Small intestine (tissue), 7 donors: ENCODE measurements around the gene GRK5. TPM values are rescaled to one million over a fixed set of nuclear protein-coding genes. Genes with fewer than 3 reads are reported as not detected.
A peak's percentile ranks its signal among the peaks of the same experiment; 100 is the strongest.
"Not testable (repeated sequence)": the region's sequence is repeated elsewhere in the genome, so short reads cannot be mapped to it uniquely, and the experiment has no call there.

ENCODE experiments used
- DNase-seq, 2 donors: peaks; one replicate each; pipeline versions ENCODE4 v3.0.0 to v3.0.0-alpha.2; 2013
- FAIRE-seq: peaks from 2 replicates; lab custom pipeline; 2012; peaks lifted over from hg19 to GRCh38; lab: Jason Lieb, UNC
- H3K27ac ChIP-seq, 3 donors: one replicate each; pipeline ENCODE4 v1.5.1; 2013; ENCODE audit warnings: low read length in 2 of 3, mild to moderate bottlenecking in 2 of 3, control low read depth in 1 of 3, inconsistent platforms in 1 of 3, low read depth in 1 of 3, moderate library complexity in 1 of 3
- H3K27me3 ChIP-seq, 3 donors: one replicate each; pipeline ENCODE4 v1.6.1; 2013; ENCODE audit warnings: low read length in 3 of 3, inconsistent platforms in 1 of 3; ENCODE audit not compliant: control insufficient read depth in 3 of 3, insufficient read depth in 3 of 3
- H3K36me3 ChIP-seq, 3 donors: one replicate each; pipeline ENCODE4 v1.6.1; 2013; ENCODE audit warnings: low read length in 3 of 3, inconsistent platforms in 1 of 3, low read depth in 1 of 3, mild to moderate bottlenecking in 1 of 3, moderate library complexity in 1 of 3; ENCODE audit not compliant: control insufficient read depth in 3 of 3, insufficient read depth in 2 of 3
- H3K4me1 ChIP-seq, 3 donors: one replicate each; pipeline ENCODE4 v1.6.1; 2013; ENCODE audit warnings: low read length in 2 of 3, inconsistent platforms in 1 of 3, low read depth in 1 of 3, mild to moderate bottlenecking in 1 of 3, moderate library complexity in 1 of 3; ENCODE audit not compliant: control insufficient read depth in 3 of 3, insufficient read depth in 2 of 3
- H3K4me3 ChIP-seq, 3 donors: one replicate each; pipeline ENCODE4 v1.5.1; 2013; ENCODE audit warnings: low read length in 3 of 3, control low read depth in 1 of 3, inconsistent platforms in 1 of 3, low read depth in 1 of 3, mild to moderate bottlenecking in 1 of 3, moderate library complexity in 1 of 3
- H3K9me3 ChIP-seq, 2 donors: one replicate each; pipeline ENCODE4 v1.6.1; 2013; ENCODE audit warnings: low read depth in 1 of 2, low read length in 1 of 2; ENCODE audit not compliant: control insufficient read depth in 2 of 2, insufficient read depth in 1 of 2
- WGBS, 3 donors: extraction: QIAGEN DNeasy Blood & Tissue Kit; methylation state at CpG; one replicate each; pipeline ENCODE4 v1.1.7; 2013; 5-methylcytosine and 5-hydroxymethylcytosine counted together
- polyA plus RNA-seq, 4 donors: library from polyadenylated mRNA; stranded (reverse) in 3 of 4; unstranded in 1 of 4; fragments of 200-250 nt in 3 of 4; fragments of 120-200 nt in 1 of 4; gene quantifications; one replicate each; pipeline versions ENCODE4 v1.2.1 to v1.2.3, GENCODE V29; 2013
- donor health status: healthy with polysubstance abuse.
- donor health status: control.
- donor health status: control.
- donor health status: Bipolar disorder and iron deficiency.
- donor health status: healthy.

Gene GRK5
- polyA plus RNA-seq, 4 donors: 21.6 to 50.5 (median 26.0) TPM

DNA sequence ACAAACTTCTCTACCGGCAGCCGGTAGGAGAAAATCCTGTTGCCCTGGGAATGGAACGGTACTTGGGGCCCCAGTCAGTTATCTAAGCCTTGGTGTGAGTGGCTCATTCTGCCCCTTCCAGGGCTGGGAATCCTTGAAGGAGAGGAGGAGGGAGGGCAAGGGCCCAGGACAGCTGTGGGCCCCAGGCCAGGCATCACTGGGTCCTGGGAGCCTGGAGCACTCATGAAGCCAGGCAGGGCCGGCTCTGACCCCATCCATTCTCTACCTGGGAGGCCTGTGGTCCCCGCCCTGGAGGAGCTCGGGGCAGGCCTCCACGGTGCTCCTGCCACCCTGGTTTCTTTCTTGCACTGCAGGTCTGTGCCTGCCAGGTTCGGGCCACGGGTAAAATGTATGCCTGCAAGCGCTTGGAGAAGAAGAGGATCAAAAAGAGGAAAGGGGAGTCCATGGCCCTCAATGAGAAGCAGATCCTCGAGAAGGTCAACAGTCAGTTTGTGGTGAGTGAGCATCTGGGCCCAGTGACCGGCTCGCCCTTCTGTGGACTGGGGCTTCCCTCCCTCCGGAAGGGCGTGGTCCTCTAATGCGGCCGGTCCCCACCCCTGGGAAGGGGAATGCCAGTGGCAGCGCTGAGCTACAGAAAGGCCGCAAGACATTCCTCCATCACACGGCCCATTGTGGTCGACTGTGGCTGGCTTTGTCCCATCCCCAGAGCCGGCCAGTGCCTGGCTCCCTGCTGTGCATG, 223.8 kb downstream of the GRK5 start:
- peaks cover 0 to 16% of the 10 kb centered on the region in 2 donors for H3K9me3 ChIP-seq
- WGBS, 3 donors: 90 to 92% (median 91%) methylated on average over 18 to 22 of the region's 22 CpGs
- no peak for DNase-seq
- H3K4me1 ChIP-seq: no peaks in the 10 kb centered on the region
- no peak overlapping the region for H3K4me3 ChIP-seq
- no peak overlapping the region for H3K27ac ChIP-seq
- no peak for FAIRE-seq
- peaks cover 6 to 77% (median 25%) of the 10 kb centered on the region in 3 donors for H3K36me3 ChIP-seq
- H3K27me3 ChIP-seq: no peaks in the 10 kb centered on the region

DNA sequence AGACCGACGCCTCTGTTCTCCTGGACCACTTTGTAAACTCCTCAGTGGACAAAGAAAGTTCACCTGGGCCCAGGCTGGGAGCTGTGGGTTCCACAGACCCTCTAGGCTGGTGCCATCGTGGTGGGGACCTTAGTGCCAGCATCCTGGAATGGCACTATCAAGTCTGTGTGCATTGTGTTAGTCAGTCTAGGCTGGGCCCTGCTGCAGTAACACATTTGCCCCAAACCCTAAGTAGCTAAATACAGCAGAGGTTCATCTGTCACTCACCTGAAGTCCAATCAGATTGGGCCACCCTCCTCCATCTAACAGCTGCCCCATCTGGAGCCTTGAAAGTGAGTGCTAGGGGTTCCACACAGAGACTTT, 224.4 kb downstream of the GRK5 start:
- 96 to 100% (median 98%) methylated on average over 3 of the region's 3 CpGs for WGBS, 3 donors
- Histone ChIP-seq H3K27me3 (no peaks in the 10 kb centered on the region), H3K9me3 (peaks cover 0 to 16% of the 10 kb centered on the region in 2 donors), H3K4me1 (no peaks in the 10 kb centered on the region), H3K27ac (no peak overlapping the region), H3K36me3 (peaks cover 6 to 77% (median 20%) of the 10 kb centered on the region in 3 donors), H3K4me3 (no peak overlapping the region)
- no peak for DNase-seq
- no peak for FAIRE-seq

DNA sequence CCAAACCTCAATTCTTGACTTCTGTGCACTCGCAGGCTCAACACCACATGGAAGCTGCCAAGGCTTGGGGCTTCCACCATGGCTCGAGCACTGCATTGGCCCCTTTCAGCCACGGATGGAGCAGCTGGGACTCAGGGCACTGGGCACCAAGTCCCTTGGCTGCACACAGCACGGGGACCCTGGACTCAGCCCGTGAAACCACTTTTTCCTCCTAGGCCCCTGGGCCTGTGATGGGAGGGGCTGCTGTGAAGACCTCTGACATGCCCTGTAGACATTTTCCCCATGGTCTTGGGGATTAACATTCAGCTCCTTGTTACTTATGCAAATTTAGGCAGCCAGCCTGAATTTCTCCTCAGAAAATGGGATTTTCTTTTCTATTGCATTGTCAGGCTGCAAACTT, 227.6 kb downstream of the GRK5 start:
- H3K4me3 ChIP-seq, H3K27me3 ChIP-seq, H3K4me1 ChIP-seq, FAIRE-seq, H3K27ac ChIP-seq, DNase-seq: not testable (repeated sequence)
- Histone ChIP-seq H3K9me3 (peaks cover 0 to 16% of the 10 kb centered on the region in 2 donors), H3K36me3 (peaks cover 4 to 73% (median 12%) of the 10 kb centered on the region in 3 donors)
- 95 to 99% (median 98%) methylated on average over 5 of the region's 5 CpGs for WGBS, 3 donors

DNA sequence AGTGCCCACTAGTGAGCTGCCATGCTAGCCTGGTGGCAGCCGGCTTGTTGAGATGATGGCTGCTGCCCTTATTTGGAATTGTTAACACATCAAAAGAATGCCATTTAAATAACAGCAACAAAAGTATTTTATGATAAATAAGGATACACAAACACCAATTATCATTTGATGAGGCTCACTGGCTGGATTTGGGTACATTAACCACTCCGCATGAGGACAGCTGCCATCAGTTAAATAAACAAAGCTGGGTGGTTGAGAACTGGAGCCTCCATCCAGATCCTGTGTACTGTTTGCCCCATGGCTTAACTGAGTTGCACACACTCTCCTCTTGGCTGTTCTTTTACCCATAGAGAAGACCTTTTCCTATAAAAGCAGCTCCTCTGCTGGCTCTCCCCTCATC, 231.3 kb downstream of the GRK5 start:
- 87 to 100% (median 92%) methylated on average over 2 of the region's 2 CpGs for WGBS, 3 donors
- no peak overlapping the region for H3K27ac ChIP-seq
- no peak overlapping the region for H3K4me3 ChIP-seq
- no peaks in the 10 kb centered on the region for H3K27me3 ChIP-seq
- peaks cover 0 to 71% (median 2%) of the 10 kb centered on the region in 3 donors for H3K36me3 ChIP-seq
- DNase-seq (no peak), FAIRE-seq (no peak)
- no peaks in the 10 kb centered on the region for H3K4me1 ChIP-seq
- peaks cover 0 to 8% of the 10 kb centered on the region in 2 donors for H3K9me3 ChIP-seq

DNA sequence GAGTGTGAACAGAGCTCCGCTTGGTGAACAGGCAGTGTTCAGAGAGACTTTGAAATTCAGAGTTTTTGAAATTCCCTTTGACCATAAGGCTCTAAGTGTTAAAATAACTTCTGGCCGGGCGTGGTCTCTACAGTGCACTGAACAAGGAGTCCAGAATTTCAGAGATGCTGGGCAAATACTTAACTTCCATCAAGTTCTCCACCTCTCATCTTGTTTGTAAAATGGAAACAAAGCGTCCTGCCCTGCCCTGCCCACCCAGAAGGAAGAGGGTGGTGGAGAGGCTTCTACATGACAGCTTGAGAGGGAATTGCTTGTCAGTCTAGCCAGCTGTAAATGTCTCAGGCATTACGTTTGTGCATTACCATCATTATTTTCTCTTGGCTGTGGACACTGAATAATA, 232.6 kb downstream of the GRK5 start:
- Histone ChIP-seq H3K27me3 (no peaks in the 10 kb centered on the region), H3K36me3 (peaks cover 0 to 73% (median 2%) of the 10 kb centered on the region in 3 donors), H3K9me3 (peaks cover 0 to 2% of the 10 kb centered on the region in 2 donors), H3K4me1 (no peaks in the 10 kb centered on the region), H3K4me3 (no peak overlapping the region), H3K27ac (no peak overlapping the region)
- FAIRE-seq (no peak), DNase-seq (no peak)
- WGBS, 3 donors: 80 to 96% (median 88%) methylated on average over 5 of the region's 5 CpGs

DNA sequence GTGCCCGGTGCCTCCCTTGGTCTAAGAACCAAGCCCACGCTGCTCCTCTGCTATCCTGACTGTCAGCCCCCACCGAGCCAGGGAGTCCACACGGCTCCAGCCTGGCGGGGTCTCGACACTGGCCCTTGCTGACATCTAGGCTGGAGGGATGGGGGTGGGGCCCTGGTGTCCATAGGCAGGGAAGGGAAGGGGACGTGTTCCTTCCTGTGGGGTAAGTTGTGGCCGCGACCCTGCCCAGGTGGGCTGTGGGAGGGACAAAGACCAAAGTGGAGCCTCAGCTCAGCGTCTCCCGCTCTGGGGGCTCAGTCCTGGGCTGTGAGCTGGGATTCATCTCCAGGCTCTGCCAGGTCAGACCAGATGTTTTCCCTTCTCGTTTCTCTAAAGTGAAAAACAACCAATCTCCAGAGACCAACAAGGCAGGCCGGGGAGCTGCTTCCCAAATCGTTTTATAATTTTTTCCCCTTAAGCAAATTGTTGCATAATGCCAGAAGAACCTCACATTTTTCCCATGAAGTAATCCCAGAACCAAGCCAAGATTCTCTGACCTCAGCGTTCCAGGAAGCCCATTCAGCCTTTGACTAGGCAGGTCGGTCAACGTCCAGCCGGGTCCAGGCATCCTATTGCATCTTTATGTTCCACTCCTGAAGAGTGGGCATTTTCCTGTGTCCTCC, 233.9 kb downstream of the GRK5 start:
- H3K27me3 ChIP-seq: no peaks in the 10 kb centered on the region
- peaks cover 0 to 81% (median 0%) of the 10 kb centered on the region in 3 donors for H3K36me3 ChIP-seq
- no peaks in the 10 kb centered on the region for H3K4me1 ChIP-seq
- peak overlapping the region in 1 of 3 donors; percentile 82 for H3K27ac ChIP-seq
- DNase-seq (no peak), FAIRE-seq (no peak)
- 64 to 82% (median 78%) methylated on average over 18 of the region's 18 CpGs for WGBS, 3 donors
- no peaks in the 10 kb centered on the region for H3K9me3 ChIP-seq
- H3K4me3 ChIP-seq: no peak overlapping the region

DNA sequence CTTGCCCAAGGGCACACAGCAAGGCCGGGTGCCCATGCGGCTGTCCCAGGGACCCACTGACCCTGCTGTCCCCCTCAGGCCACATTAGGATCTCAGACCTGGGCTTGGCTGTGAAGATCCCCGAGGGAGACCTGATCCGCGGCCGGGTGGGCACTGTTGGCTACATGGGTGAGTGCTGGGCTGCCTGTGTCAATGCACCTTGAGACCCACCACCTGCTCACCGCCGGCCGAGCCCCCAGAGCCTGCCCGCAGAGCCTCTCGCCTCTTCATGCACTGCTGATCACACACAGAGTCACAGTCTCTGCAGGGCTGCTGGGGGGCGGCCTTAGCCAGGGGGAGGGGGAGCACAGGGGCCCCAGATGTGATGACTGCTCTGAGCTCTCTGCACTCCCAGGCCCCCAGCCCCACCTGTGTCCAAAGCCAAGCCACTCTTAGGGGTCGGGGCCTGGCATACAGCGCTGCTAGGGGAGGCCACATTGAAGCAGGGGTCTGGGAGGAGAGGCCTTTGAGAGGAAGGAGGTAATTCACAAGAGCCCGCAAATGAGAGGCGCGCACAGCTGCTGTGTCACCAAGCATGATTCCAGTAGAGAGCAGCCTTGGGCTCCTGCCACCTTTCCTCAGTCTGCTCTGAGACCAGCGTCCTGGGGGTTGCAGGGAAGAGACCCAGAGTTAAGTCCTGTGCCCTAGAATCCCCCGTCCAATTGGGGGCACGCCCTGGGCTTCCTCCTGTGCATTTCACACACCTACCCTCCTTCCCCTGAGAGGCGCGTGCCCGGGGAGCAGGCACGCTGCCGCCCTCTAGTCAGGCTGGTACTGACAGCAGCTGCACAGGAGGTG, 234.8 kb downstream of the GRK5 start:
- H3K4me3 ChIP-seq: no peak overlapping the region
- H3K27ac ChIP-seq: peak overlapping the region in 1 of 3 donors; percentile 54
- peaks cover 0 to 81% (median 0%) of the 10 kb centered on the region in 3 donors for H3K36me3 ChIP-seq
- DNase-seq: no peak
- no peaks in the 10 kb centered on the region for H3K27me3 ChIP-seq
- H3K9me3 ChIP-seq: no peaks in the 10 kb centered on the region
- 79 to 84% (median 80%) methylated on average over 22 to 25 of the region's 25 CpGs for WGBS, 3 donors
- no peaks in the 10 kb centered on the region for H3K4me1 ChIP-seq
- no peak for FAIRE-seq

DNA sequence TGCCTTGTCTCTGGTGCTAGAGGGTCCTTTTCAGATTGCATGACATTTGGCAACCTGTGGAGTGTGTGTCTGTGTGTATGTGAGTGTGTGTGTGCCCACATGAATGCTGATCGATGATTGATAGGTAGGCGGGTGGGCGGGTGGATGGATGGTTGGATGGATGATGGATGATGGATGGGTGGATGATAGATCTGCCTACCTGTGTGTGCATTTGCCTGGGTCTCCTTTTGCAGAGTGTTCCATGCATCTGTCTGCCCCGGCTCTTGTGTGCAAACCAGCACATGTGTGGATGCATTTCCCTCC, 235.3 kb downstream of the GRK5 start:
- Histone ChIP-seq H3K36me3 (peaks cover 0 to 85% (median 0%) of the 10 kb centered on the region in 3 donors), H3K27me3 (no peaks in the 10 kb centered on the region), H3K4me3 (no peak overlapping the region), H3K4me1 (no peaks in the 10 kb centered on the region), H3K9me3 (no peaks in the 10 kb centered on the region), H3K27ac (no peak overlapping the region)
- WGBS, 3 donors: 94 to 100% (median 95%) methylated on average over 4 of the region's 4 CpGs
- DNase-seq (no peak), FAIRE-seq (no peak)
